SK-N-SH (cell line): ENCODE results near the gene WFDC12. TPM values are rescaled to one million over a fixed set of nuclear protein-coding genes. Genes with fewer than 3 reads are reported as not detected.

Experiments
- CTCF ChIA-PET: fragments of 300-600, 350-600 bp; formaldehyde crosslinking; extraction: SDS; loops from one replicate; lab custom pipeline; 2021; lab: Yijun Ruan, JAX
- POLR2A ChIA-PET: fragments of 350-600 bp; sonication (Branson Sonifier 250); formaldehyde crosslinking; extraction: SDS; loops from one replicate; lab custom pipeline; 2020; ENCODE audit warnings: antibody characterized with exemption, inconsistent platforms; lab: Yijun Ruan, JAX
- DNase-seq: peaks from one replicate; pipeline ENCODE4 v3.0.0; 2012
- H2AFZ ChIP-seq: fragments of 200-600 bp; sonication (generic); 2 replicates; pipeline ENCODE4 v1.8.1; 2016; ENCODE audit warnings: antibody characterized with exemption, mild to moderate bottlenecking, low read depth
- H3F3A ChIP-seq: fragments of 200-600 bp; sonication (generic); replicated peaks from 2 replicates; pipeline ENCODE3; 2016; ENCODE audit warnings: antibody characterized with exemption, mild to moderate bottlenecking; ENCODE audit not compliant: insufficient read depth
- H3K27ac ChIP-seq, 2 experiments: fragments of 200-500 bp in 1 of 2; fragments of 200-600 bp in 1 of 2; sonication (Bioruptor generic) in 1 of 2; sonication (generic), shearing (Covaris generic) in 1 of 2; 2 replicates each; pipeline versions ENCODE4 v1.5.1 to v1.6.1; 2014 to 2016; ENCODE audit warnings: low read depth in 2 of 2, inconsistent platforms in 1 of 2, low read length in 1 of 2, mild to moderate bottlenecking in 1 of 2, mixed read lengths in 1 of 2
- H3K27me3 ChIP-seq: fragments of 200-600 bp; sonication (generic), shearing (Covaris generic); 2 replicates; pipeline ENCODE4 v1.6.1; 2016; ENCODE audit warnings: mixed run types; ENCODE audit not compliant: insufficient read depth
- H3K36me3 ChIP-seq, 2 experiments: fragments of 200-500 bp in 1 of 2; fragments of 200-600 bp in 1 of 2; sonication (Bioruptor generic) in 1 of 2; sonication (generic) in 1 of 2; replicated peaks in 1 of 2; 2 replicates each; pipeline versions ENCODE3 to v1.5.1; 2014 to 2016; ENCODE audit warnings: low read length in 1 of 2, mild to moderate bottlenecking in 1 of 2; ENCODE audit not compliant: insufficient read depth in 2 of 2, control insufficient read depth in 1 of 2
- H3K4me1 ChIP-seq, 2 experiments: fragments of 200-500 bp in 1 of 2; fragments of 200-600 bp in 1 of 2; sonication (Bioruptor generic) in 1 of 2; sonication (generic), shearing (Covaris generic) in 1 of 2; 2 replicates each; pipeline versions ENCODE4 v1.5.1 to v1.6.1; 2014 to 2016; ENCODE audit warnings: low read depth in 1 of 2, low read length in 1 of 2, mixed run types in 1 of 2; ENCODE audit not compliant: insufficient read depth in 2 of 2, control insufficient read depth in 1 of 2
- H3K4me2 ChIP-seq: fragments of 200-600 bp; sonication (generic), shearing (Covaris generic); 2 replicates; pipeline ENCODE4 v1.6.1; 2017; ENCODE audit warnings: mixed run types
- H3K4me3 ChIP-seq, 2 experiments: fragments of 200-500 bp in 1 of 2; fragments of 200-600 bp in 1 of 2; sonication (Bioruptor generic) in 1 of 2; sonication (generic), shearing (Covaris generic) in 1 of 2; 2 replicates each; pipeline versions ENCODE4 v1.5.1 to v1.8.1; 2014 to 2016; ENCODE audit warnings: low read depth in 2 of 2, inconsistent platforms in 1 of 2, low read length in 1 of 2, mild to moderate bottlenecking in 1 of 2, mixed read lengths in 1 of 2, moderate library complexity in 1 of 2
- H3K79me2 ChIP-seq: fragments of 200-600 bp; sonication (generic); 2 replicates; pipeline ENCODE4 v1.8.1; 2017; ENCODE audit warnings: mild to moderate bottlenecking; ENCODE audit not compliant: insufficient read depth
- H3K9ac ChIP-seq: fragments of 200-600 bp; sonication (generic); 2 replicates; pipeline ENCODE4 v1.6.1; 2017; ENCODE audit warnings: mixed run types
- H3K9me2 ChIP-seq: fragments of 200-600 bp; sonication (generic); 2 replicates; pipeline ENCODE4 v1.6.1; 2017; ENCODE audit warnings: mixed run types
- H3K9me3 ChIP-seq: fragments of 200-600 bp; sonication (generic); 2 replicates; pipeline ENCODE4 v1.6.1; 2017; ENCODE audit warnings: mixed run types, mild to moderate bottlenecking, moderate library complexity
- H4K20me1 ChIP-seq: fragments of 200-600 bp; sonication (generic); 2 replicates; pipeline ENCODE4 v1.6.1; 2017; ENCODE audit warnings: mild to moderate bottlenecking, mixed run types; ENCODE audit not compliant: insufficient read depth
- FOSL2 ChIP-seq: IDR thresholded peaks from 2 replicates; pipeline ENCODE4 v1.4.0; 2012; ENCODE audit warnings: low read depth, mild to moderate bottlenecking, moderate library complexity, borderline replicate concordance
- FOXM1 ChIP-seq: IDR thresholded peaks from 2 replicates; pipeline ENCODE4 v1.4.0; 2012; ENCODE audit warnings: low read depth, mild to moderate bottlenecking
- JUND ChIP-seq: IDR thresholded peaks from 2 replicates; pipeline ENCODE4 v1.4.0; 2012
- MEF2A ChIP-seq: IDR thresholded peaks from 2 replicates; pipeline ENCODE4 v1.4.0; 2012; ENCODE audit warnings: low read depth, borderline replicate concordance
- NFIC ChIP-seq: IDR thresholded peaks from 2 replicates; pipeline ENCODE4 v1.4.0; 2012; ENCODE audit warnings: borderline replicate concordance
- RFX5 ChIP-seq: IDR thresholded peaks from 2 replicates; pipeline ENCODE4 v1.6.1; 2012; ENCODE audit warnings: mild to moderate bottlenecking, improper control_type of control experiment, low read length
- RXRA ChIP-seq: IDR thresholded peaks from 2 replicates; pipeline ENCODE4 v1.4.0; 2012; ENCODE audit warnings: low read depth, mild to moderate bottlenecking, borderline replicate concordance
- SIN3A ChIP-seq: IDR thresholded peaks from 2 replicates; pipeline ENCODE4 v1.6.1; 2012; ENCODE audit warnings: low read depth, mild to moderate bottlenecking, low read length, moderate library complexity, borderline replicate concordance
- SMC3 ChIP-seq: IDR thresholded peaks from 2 replicates; pipeline ENCODE4 v1.6.1; 2012; ENCODE audit warnings: low read depth, low read length, improper control_type of control experiment
- TAF1 ChIP-seq: IDR thresholded peaks from 2 replicates; pipeline ENCODE4 v1.6.1; 2012; ENCODE audit warnings: low read depth, mild to moderate bottlenecking, low read length, moderate library complexity, borderline replicate concordance
- USF2 ChIP-seq: fragments of 150-350 bp; IDR thresholded peaks from 2 replicates; pipeline ENCODE4 v1.6.1; 2017; ENCODE audit warnings: antibody characterized with exemption, low read length, low read depth, borderline replicate concordance
- ZBTB33 ChIP-seq: IDR thresholded peaks from 2 replicates; pipeline ENCODE4 v1.4.0; 2012; ENCODE audit warnings: low read depth, borderline replicate concordance
- WGBS: methylation state at CpG from one replicate; pipeline ENCODE4 v1.1.6; 2017; ENCODE audit warnings: low lambda C conversion rate; 5-methylcytosine and 5-hydroxymethylcytosine counted together
- polyA plus RNA-seq, 3 experiments: library from polyadenylated mRNA; depleted of rRNA; stranded (reverse); fragments of >200 nt; gene quantifications; 2 replicates each; pipeline ENCODE4 v1.2.3, GENCODE V29; 2012
- TF ChIP-seq, protein P1 (sequence below): IDR thresholded peaks from 2 replicates; pipeline ENCODE4; 2012
- TF ChIP-seq, protein P2 (sequence below): IDR thresholded peaks from 2 replicates; pipeline ENCODE4 v1.4.0; 2012; ENCODE audit warnings: low read depth, borderline replicate concordance

The WFDC12 gene
- polyA plus RNA-seq, 1 of the 3 experiments (the other 2 are of a cell fraction) = not detected

- 67% methylated on average over 10 of the region's 11 CpGs for WGBS
- POLR2A ChIA-PET = no interaction called here
- H3K27ac ChIP-seq = no peak overlapping the region
Observed at GRCh38 chr20:45111285-45111684, 13.0 kb downstream of the WFDC12 start.

GRCh38 chr20:45110301-45110700 is 14.0 kb downstream of the WFDC12 start:
- H3K36me3 ChIP-seq = no peaks in the 10 kb centered on the region
- WGBS = 100% methylated on average over 2 of the region's 11 CpGs
- no peaks in the 10 kb centered on the region for H3K27me3 ChIP-seq
- H3K9ac ChIP-seq = no peak overlapping the region
- H3K9me3 ChIP-seq = no peaks in the 10 kb centered on the region
- no peaks in the 10 kb centered on the region for H4K20me1 ChIP-seq
- H3K4me2 ChIP-seq = no peak overlapping the region
- H3K9me2 ChIP-seq = no peaks in the 10 kb centered on the region
- TF ChIP-seq USF2 = no peak
- no peak for TF ChIP-seq JUND
- TF ChIP-seq SMC3 = no peak
- no peak for TF ChIP-seq RFX5
- TF ChIP-seq FOSL2 = no peak
- TF ChIP-seq, protein P1, sequence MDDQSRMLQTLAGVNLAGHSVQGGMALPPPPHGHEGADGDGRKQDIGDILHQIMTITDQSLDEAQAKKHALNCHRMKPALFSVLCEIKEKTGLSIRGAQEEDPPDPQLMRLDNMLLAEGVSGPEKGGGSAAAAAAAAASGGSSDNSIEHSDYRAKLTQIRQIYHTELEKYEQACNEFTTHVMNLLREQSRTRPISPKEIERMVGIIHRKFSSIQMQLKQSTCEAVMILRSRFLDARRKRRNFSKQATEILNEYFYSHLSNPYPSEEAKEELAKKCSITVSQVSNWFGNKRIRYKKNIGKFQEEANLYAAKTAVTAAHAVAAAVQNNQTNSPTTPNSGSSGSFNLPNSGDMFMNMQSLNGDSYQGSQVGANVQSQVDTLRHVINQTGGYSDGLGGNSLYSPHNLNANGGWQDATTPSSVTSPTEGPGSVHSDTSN = no peak
- no peak for TF ChIP-seq RXRA
- TF ChIP-seq FOXM1 = no peak
- no peak for TF ChIP-seq MEF2A
- TF ChIP-seq SIN3A = no peak
- TF ChIP-seq, all 33 proteins: peak for 0
- peaks cover 3% of the 10 kb centered on the region for H3F3A ChIP-seq
- no peak overlapping the region for H2AFZ ChIP-seq
- DNase-seq = no peak
- POLR2A ChIA-PET = no interaction called here
- H3K4me1 ChIP-seq = no peaks in the 10 kb centered on the region
- no peak overlapping the region for H3K4me3 ChIP-seq
- CTCF ChIA-PET = interaction anchor here (1.0 to 13.3 kb wide), 7 partner anchors 15 to 183 kb away, joined by 5 to 158 read pairs (median 18); no protein-coding TSS in a partner anchor
- H3K27ac ChIP-seq = no peak overlapping the region
- no peaks in the 10 kb centered on the region for H3K79me2 ChIP-seq

More at GRCh38 chr20:45111285-45111684, 13.0 kb downstream of the WFDC12 start:
- no peaks in the 10 kb centered on the region for H3F3A ChIP-seq
- no peak overlapping the region for H3K4me2 ChIP-seq
- no peak overlapping the region for H3K9ac ChIP-seq
- H2AFZ ChIP-seq = no peak overlapping the region
- no peaks in the 10 kb centered on the region for H3K27me3 ChIP-seq
- no peaks in the 10 kb centered on the region for H3K79me2 ChIP-seq
- no peaks in the 10 kb centered on the region for H4K20me1 ChIP-seq
- TF ChIP-seq ZBTB33 (no peak), TAF1 (no peak), USF2 (no peak), NFIC (no peak)
- TF ChIP-seq, protein P2, sequence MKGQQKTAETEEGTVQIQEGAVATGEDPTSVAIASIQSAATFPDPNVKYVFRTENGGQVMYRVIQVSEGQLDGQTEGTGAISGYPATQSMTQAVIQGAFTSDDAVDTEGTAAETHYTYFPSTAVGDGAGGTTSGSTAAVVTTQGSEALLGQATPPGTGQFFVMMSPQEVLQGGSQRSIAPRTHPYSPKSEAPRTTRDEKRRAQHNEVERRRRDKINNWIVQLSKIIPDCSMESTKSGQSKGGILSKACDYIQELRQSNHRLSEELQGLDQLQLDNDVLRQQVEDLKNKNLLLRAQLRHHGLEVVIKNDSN = no peak
- CTCF ChIA-PET = interaction anchor here (0.6 to 13.3 kb wide), 21 partner anchors 7 to 245 kb away, joined by 3 to 158 read pairs (median 5); no protein-coding TSS in a partner anchor
- no peaks in the 10 kb centered on the region for H3K9me2 ChIP-seq
- H3K4me1 ChIP-seq = no peaks in the 10 kb centered on the region
- H3K36me3 ChIP-seq = no peaks in the 10 kb centered on the region
- H3K4me3 ChIP-seq = no peak overlapping the region
- no peak for DNase-seq
- H3K9me3 ChIP-seq = no peaks in the 10 kb centered on the region
